ACC112 (cell line): ENCODE results near the gene PTGFRN.

ENCODE experiments used
- H2AFZ ChIP-seq: fragments of 200-600 bp; sonication (generic); one replicate; pipeline ENCODE4 v1.6.0; 2017; ENCODE audit warnings: antibody characterized with exemption, low read length; ENCODE audit not compliant: unreplicated experiment
- H3K27ac ChIP-seq: fragments of 200-600 bp; sonication (generic); 2 replicates; pipeline ENCODE4 v1.5.1; 2014; ENCODE audit warnings: low read depth, mild to moderate bottlenecking, antibody characterized with exemption, low read length, moderate library complexity
- H3K27me3 ChIP-seq: fragments of 200-600 bp; sonication (generic); 2 replicates; pipeline ENCODE4 v1.6.1; 2014; ENCODE audit warnings: mild to moderate bottlenecking, antibody characterized with exemption, low read length, moderate library complexity, mixed read lengths; ENCODE audit not compliant: insufficient read depth
- H3K36me3 ChIP-seq: fragments of 200-600 bp; sonication (generic); 2 replicates; pipeline ENCODE4 v1.6.1; 2016; ENCODE audit warnings: mild to moderate bottlenecking, antibody characterized with exemption, low read length, moderate library complexity, mixed read lengths; ENCODE audit not compliant: insufficient read depth
- H3K4me1 ChIP-seq: fragments of 200-600 bp; sonication (generic); one replicate; pipeline ENCODE4 v1.6.1; 2016; ENCODE audit warnings: low read length, mixed read lengths; ENCODE audit not compliant: insufficient read depth, unreplicated experiment, control insufficient read depth
- H3K4me3 ChIP-seq: fragments of 200-600 bp; sonication (generic); 2 replicates; pipeline ENCODE4 v1.5.1; 2014; ENCODE audit warnings: mild to moderate bottlenecking, low read depth, low read length
- H3K79me2 ChIP-seq: fragments of 200-600 bp; sonication (generic); one replicate; pipeline ENCODE4 v1.6.0; 2016; ENCODE audit warnings: low read length; ENCODE audit not compliant: control insufficient read depth, unreplicated experiment, insufficient read depth

Gene PTGFRN

GRCh38 chr1:116916002-116916401 is 6.3 kb downstream of the PTGFRN start:
- H3K27me3 ChIP-seq, result no peaks in the 10 kb centered on the region
- no peaks in the 10 kb centered on the region for H3K36me3 ChIP-seq
- peaks cover 32% of the 10 kb centered on the region for H3K4me1 ChIP-seq
- no peak overlapping the region for H3K27ac ChIP-seq
- H3K79me2 ChIP-seq, result peaks cover 40% of the 10 kb centered on the region
- no peak overlapping the region for H3K4me3 ChIP-seq
- no peak overlapping the region for H2AFZ ChIP-seq

GRCh38 chr1:116916533-116917445 is 7.1 kb downstream of the PTGFRN start:
- no peaks in the 10 kb centered on the region for H3K27me3 ChIP-seq
- peaks cover 35% of the 10 kb centered on the region for H3K79me2 ChIP-seq
- H3K27ac ChIP-seq, result no peak overlapping the region
- no peak overlapping the region for H2AFZ ChIP-seq
- H3K4me3 ChIP-seq, result no peak overlapping the region
- no peaks in the 10 kb centered on the region for H3K36me3 ChIP-seq
- H3K4me1 ChIP-seq, result peaks cover 32% of the 10 kb centered on the region

- H3K36me3 ChIP-seq, result no peaks in the 10 kb centered on the region
- H3K4me1 ChIP-seq, result peaks cover 52% of the 10 kb centered on the region
- H3K27me3 ChIP-seq, result no peaks in the 10 kb centered on the region
- H2AFZ ChIP-seq, result no peak overlapping the region
- H3K79me2 ChIP-seq, result peaks cover 29% of the 10 kb centered on the region
- H3K27ac ChIP-seq, result no peak overlapping the region
- no peak overlapping the region for H3K4me3 ChIP-seq
Measured at GRCh38 chr1:116918714-116919357, 9.1 kb downstream of the PTGFRN start.

GRCh38 chr1:116919802-116920201 is 10.1 kb downstream of the PTGFRN start:
- H2AFZ ChIP-seq, result no peak overlapping the region
- H3K27ac ChIP-seq, result peak overlapping the region; percentile 77; the same call in 1 of the 2 replicates

GRCh38 chr1:116920211-116920610 is 10.5 kb downstream of the PTGFRN start:
- H3K4me3 ChIP-seq, result no peak overlapping the region
- H3K27ac ChIP-seq, result peak overlapping the region; percentile 77; the same call in 1 of the 2 replicates
- H3K4me1 ChIP-seq, result peaks cover 49% of the 10 kb centered on the region
- H2AFZ ChIP-seq, result no peak overlapping the region
- no peaks in the 10 kb centered on the region for H3K36me3 ChIP-seq
- H3K79me2 ChIP-seq, result peaks cover 29% of the 10 kb centered on the region
- no peaks in the 10 kb centered on the region for H3K27me3 ChIP-seq

More at GRCh38 chr1:116919802-116920201, 10.1 kb downstream of the PTGFRN start:
- Histone ChIP-seq H3K27me3 (no peaks in the 10 kb centered on the region), H3K36me3 (no peaks in the 10 kb centered on the region), H3K4me3 (no peak overlapping the region), H3K4me1 (peaks cover 51% of the 10 kb centered on the region), H3K79me2 (peaks cover 29% of the 10 kb centered on the region)

GRCh38 chr1:116921301-116921885 is 11.7 kb downstream of the PTGFRN start:
- Histone ChIP-seq H3K4me1 (peaks cover 49% of the 10 kb centered on the region), H3K36me3 (no peaks in the 10 kb centered on the region), H3K4me3 (peak overlapping the region; percentile 27; the same call in 1 of the 2 replicates), H3K27me3 (no peaks in the 10 kb centered on the region), H3K27ac (peak overlapping the region; percentile 77), H3K79me2 (peaks cover 21% of the 10 kb centered on the region), H2AFZ (no peak overlapping the region)

GRCh38 chr1:116921937-116922336 is 12.2 kb downstream of the PTGFRN start:
- Histone ChIP-seq H3K4me1 (peaks cover 47% of the 10 kb centered on the region), H3K4me3 (no peak overlapping the region; the same call in 1 of the 2 replicates), H3K27me3 (no peaks in the 10 kb centered on the region), H3K27ac (peak overlapping the region; percentile 77; the same call in 1 of the 2 replicates), H2AFZ (no peak overlapping the region), H3K79me2 (peaks cover 16% of the 10 kb centered on the region), H3K36me3 (no peaks in the 10 kb centered on the region)

GRCh38 chr1:116923421-116923820 is 13.7 kb downstream of the PTGFRN start:
- Histone ChIP-seq H3K4me1 (peaks cover 54% of the 10 kb centered on the region), H3K79me2 (peaks cover 14% of the 10 kb centered on the region), H3K4me3 (no peak overlapping the region), H2AFZ (no peak overlapping the region), H3K27me3 (no peaks in the 10 kb centered on the region), H3K27ac (peak overlapping the region; percentile 30; the same call in 1 of the 2 replicates), H3K36me3 (no peaks in the 10 kb centered on the region)

GRCh38 chr1:116927049-116927798 is 17.5 kb downstream of the PTGFRN start:
- Histone ChIP-seq H3K36me3 (no peaks in the 10 kb centered on the region), H3K79me2 (peaks cover 7% of the 10 kb centered on the region), H2AFZ (no peak overlapping the region), H3K4me1 (peaks cover 27% of the 10 kb centered on the region), H3K27me3 (no peaks in the 10 kb centered on the region), H3K27ac (no peak overlapping the region), H3K4me3 (no peak overlapping the region)
